ES-I3 (cell line): ENCODE results near the gene PAN3.
A peak's percentile ranks its signal among the peaks of the same experiment; 100 is the strongest.
"Not testable (repeated sequence)": the region's sequence is repeated elsewhere in the genome, so short reads cannot be mapped to it uniquely, and the experiment has no call there.

Source experiments
- H3K36me3 ChIP-seq: 2 replicates; pipeline ENCODE4 v1.6.1; 2013; ENCODE audit warnings: mild to moderate bottlenecking, low read length, control low read depth, moderate library complexity; ENCODE audit not compliant: insufficient read depth
- H3K4me1 ChIP-seq: 2 replicates; pipeline ENCODE4 v1.6.1; 2013; ENCODE audit warnings: mild to moderate bottlenecking, control low read depth, low read length; ENCODE audit not compliant: insufficient read depth
- H3K9ac ChIP-seq: 2 replicates; pipeline ENCODE4 v1.6.1; 2013; ENCODE audit warnings: low read depth, mild to moderate bottlenecking, low read length, moderate library complexity
- H3K9me3 ChIP-seq: 2 replicates; pipeline ENCODE4 v1.6.1; 2013; ENCODE audit warnings: mild to moderate bottlenecking, low read length, moderate library complexity; ENCODE audit not compliant: control insufficient read depth, insufficient read depth

The PAN3 gene

GRCh38 chr13:28120317-28120716, 18.0 kb upstream of the PAN3 start:
- Histone ChIP-seq H3K9me3 (no peaks in the 10 kb centered on the region), H3K4me1 (peaks cover 3% of the 10 kb centered on the region; the same call in 1 of the 2 replicates), H3K36me3 (no peaks in the 10 kb centered on the region), H3K9ac (no peak overlapping the region)

DNA sequence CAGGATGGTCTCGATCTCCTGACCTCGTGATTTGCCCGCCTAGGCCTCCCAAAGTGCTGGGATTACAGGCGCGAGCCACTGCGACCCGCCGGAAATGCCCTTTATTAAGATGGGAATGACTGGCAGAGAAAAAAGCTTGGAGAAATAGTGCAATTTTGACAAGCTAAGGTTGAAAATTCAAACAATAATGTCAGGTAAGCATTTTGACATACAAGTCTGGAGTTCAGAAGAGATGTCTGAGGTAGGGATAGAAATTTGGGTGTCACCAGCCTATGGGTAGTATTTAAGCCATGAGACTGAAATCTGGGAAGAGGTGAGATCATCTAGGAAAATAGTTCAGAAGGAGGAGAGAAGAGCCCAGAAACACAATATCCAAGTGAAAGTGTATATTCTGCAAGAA, 17.1 kb upstream of the PAN3 start:
- H3K9me3 ChIP-seq = no peaks in the 10 kb centered on the region
- no peak overlapping the region for H3K9ac ChIP-seq

DNA sequence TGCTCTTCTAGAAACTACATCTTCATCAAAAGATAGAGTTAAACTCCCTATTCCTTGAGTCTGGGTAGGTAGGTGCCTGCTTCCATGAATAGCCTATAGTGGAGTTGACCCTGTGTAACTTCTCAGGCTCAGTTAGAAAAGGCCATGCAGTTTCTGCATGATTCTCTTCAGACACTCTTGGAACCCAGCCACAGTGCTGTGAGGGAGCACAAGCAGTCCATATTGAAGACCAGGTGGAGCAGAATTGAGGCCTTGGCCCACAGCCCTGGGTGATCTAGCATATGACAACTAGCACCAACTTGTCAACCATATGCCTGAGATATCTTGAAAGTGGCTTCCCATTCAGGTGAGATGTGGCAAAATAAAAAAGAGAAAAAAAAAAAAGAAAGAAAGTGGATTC, 10.3 kb upstream of the PAN3 start:
- no peak overlapping the region for H3K9ac ChIP-seq

More for the DNA sequence above, 17.1 kb upstream of the PAN3 start:
- H3K36me3 ChIP-seq = no peaks in the 10 kb centered on the region
- H3K4me1 ChIP-seq = peaks cover 3% of the 10 kb centered on the region; the same call in 1 of the 2 replicates

GRCh38 chr13:28128926-28129325, 9.4 kb upstream of the PAN3 start:
- H3K36me3 ChIP-seq = no peaks in the 10 kb centered on the region
- no peaks in the 10 kb centered on the region for H3K9me3 ChIP-seq
- H3K4me1 ChIP-seq = no peaks in the 10 kb centered on the region
- H3K9ac ChIP-seq = no peak overlapping the region

More for the DNA sequence above, 10.3 kb upstream of the PAN3 start:
- no peaks in the 10 kb centered on the region for H3K36me3 ChIP-seq
- H3K9me3 ChIP-seq = no peaks in the 10 kb centered on the region
- H3K4me1 ChIP-seq = no peaks in the 10 kb centered on the region

GRCh38 chr13:28129911-28130693, 8.2 kb upstream of the PAN3 start:
- no peaks in the 10 kb centered on the region for H3K4me1 ChIP-seq
- no peak overlapping the region for H3K9ac ChIP-seq
- H3K36me3 ChIP-seq = no peaks in the 10 kb centered on the region
- no peaks in the 10 kb centered on the region for H3K9me3 ChIP-seq

DNA sequence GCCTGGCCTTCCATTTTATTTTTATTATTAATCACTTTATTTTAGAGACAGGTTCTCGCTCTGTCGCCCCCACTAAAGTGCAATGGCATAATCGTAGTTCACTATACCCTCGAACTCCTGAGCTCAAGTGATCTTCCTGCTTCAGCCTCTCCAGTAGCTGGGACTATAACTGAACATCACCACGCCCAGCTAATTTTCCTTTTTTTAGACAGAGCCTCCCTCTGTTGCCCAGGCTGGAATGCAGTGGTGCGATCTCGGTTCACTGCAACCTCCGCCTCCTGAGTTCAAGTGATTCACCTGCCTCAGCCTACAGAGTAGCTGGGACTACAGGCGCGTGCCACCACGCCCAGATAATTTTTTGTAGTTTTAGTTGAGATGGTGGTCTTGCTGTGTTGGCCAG, 6.7 kb upstream of the PAN3 start:
- Histone ChIP-seq H3K9ac (no peak overlapping the region), H3K9me3 (no peaks in the 10 kb centered on the region), H3K36me3 (no peaks in the 10 kb centered on the region), H3K4me1 (no peaks in the 10 kb centered on the region)

DNA sequence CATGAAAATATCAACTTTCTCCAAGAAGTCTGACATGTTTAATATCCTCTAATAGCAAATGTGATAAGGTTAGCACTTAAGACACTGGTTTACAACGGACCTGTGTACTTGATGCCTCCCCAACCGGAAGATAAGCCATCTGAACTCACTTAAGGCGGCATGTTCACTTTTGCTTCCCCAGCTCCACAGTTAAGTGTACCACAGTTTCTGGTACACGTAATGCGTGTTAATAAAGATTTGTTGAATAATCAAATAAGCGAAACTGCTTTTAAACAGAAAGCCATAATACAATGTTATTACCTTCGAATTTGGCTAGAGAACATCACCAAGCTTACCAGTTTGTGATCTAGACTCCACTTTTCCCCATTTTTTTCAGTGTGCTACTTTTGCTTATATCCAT, 1.4 kb upstream of the PAN3 start:
- H3K9ac ChIP-seq = peak overlapping the region; percentile 89
- no peaks in the 10 kb centered on the region for H3K36me3 ChIP-seq
- H3K9me3 ChIP-seq = no peaks in the 10 kb centered on the region
- H3K4me1 ChIP-seq = peaks cover 8% of the 10 kb centered on the region

- Histone ChIP-seq H3K9ac (peak overlapping the region; percentile 89), H3K36me3 (no peaks in the 10 kb centered on the region), H3K9me3 (no peaks in the 10 kb centered on the region), H3K4me1 (peaks cover 15% of the 10 kb centered on the region)
Observed at GRCh38 chr13:28137596-28137995, 749 bp upstream of the PAN3 start.

DNA sequence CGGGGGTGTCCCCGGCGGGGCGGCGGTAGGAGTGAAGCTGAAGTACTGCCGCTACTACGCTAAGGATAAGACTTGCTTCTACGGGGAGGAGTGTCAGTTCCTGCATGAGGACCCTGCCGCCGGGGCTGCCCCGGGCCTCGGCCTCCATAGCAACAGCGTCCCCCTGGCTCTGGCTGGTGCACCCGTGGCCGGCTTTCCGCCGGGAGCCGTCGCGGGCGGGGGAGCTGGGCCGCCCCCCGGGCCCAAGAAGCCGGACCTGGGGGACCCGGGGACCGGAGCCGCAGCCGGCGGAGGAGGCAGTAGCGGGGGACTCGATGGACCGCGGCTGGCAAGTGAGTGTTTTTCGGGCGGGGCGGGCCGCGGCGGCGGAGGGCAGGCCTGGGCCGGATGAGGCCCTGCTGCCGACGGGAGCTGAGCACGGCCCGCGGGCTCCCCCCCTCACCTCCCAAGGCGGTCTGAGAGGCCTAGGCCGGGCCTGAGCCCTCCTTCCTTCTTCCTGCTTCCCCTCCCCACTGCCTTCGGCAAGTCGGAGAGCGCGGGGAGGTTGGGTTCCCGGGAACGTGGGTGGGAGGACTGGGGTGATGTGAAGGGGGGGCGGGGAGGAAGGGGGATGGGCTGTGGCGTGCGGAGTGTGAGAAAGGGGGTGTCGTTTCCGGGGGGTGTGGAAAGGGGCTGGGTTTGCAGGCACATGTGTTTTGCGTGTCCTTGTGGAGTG, 568 bp downstream of the PAN3 start:
- Histone ChIP-seq H3K4me1 (peaks cover 21% of the 10 kb centered on the region), H3K9me3 (no peaks in the 10 kb centered on the region), H3K36me3 (no peaks in the 10 kb centered on the region), H3K9ac (peak overlapping the region; percentile 89)

DNA sequence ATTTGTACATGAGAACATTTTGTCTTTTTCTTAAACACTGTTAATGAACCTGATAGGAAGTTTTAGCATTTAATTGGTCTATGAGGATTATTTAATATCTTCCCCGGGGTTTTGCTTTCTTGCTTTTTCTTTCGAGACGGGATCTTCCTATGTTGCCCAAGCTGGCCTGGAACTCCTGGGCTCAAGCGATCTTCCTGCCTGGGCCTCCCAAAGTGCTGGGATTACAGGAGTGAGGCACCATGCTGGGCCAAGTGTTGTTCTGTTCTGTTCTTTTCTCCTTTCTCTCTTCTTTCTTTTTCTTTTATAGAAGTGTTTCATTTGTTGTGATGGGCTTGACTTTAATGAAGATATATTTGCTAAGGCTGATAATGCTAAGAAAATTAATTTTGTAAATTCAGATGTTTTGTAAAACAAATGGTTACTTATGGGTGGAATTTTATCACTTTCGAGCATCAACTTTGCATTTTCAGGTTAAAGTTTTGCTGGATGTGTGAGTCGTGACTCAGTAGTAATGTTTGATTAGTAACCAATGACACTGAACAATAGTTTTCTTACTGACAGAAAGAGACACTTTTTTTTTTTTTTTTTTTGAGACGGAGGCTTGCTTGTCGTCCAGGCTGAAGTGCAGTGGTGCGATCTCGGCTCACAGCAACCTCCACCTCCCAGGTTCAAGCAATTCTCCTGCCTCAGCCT, 2.2 kb downstream of the PAN3 start:
- no peaks in the 10 kb centered on the region for H3K9me3 ChIP-seq
- peaks cover 21% of the 10 kb centered on the region for H3K4me1 ChIP-seq
- no peaks in the 10 kb centered on the region for H3K36me3 ChIP-seq
- peak overlapping the region; percentile 89 for H3K9ac ChIP-seq

DNA sequence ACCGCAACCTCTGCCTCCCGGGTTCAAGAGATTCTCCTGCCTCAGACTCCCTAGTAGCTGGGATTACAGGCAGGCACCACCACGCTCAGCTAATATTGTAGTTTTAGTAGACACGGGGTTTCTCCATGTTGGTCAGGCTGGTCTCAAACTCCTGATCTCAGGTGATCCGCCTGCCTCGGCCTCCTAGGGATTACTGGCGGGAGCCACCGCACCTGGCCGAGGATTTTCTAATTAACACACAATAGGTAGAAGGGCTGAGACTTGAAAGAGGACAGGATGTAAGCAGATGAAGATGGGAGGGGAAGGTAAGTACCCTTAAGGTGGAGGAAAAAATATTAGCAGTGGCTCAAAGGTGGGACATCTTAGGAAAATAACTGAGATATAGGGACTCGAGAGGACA, 3.2 kb downstream of the PAN3 start:
- Histone ChIP-seq H3K4me1 (peaks cover 21% of the 10 kb centered on the region), H3K9ac (peak overlapping the region; percentile 31)
- H3K36me3 ChIP-seq, H3K9me3 ChIP-seq: not testable (repeated sequence)

DNA sequence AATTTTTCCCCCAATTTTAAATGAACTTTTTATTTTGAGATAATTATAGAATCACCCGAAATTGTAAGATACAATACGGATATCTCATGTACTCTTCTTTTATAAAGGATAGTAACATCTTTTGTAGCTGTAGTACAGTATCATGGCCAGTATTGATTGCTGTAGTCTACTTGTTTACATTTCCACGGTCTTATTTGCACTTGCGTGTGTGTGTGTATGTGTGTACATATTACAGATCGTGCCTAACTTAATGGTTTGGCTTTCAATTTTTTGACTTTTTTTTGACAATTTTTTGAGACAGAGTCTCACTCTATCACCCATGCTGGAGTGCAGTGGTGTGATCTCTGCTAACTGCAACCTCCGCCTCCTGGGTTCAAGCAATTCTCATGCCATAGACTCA, 6.7 kb downstream of the PAN3 start:
- H3K36me3 ChIP-seq = no peaks in the 10 kb centered on the region; the same call in 1 of the 2 replicates
- peaks cover 19% of the 10 kb centered on the region for H3K4me1 ChIP-seq
- H3K9ac ChIP-seq = no peak overlapping the region
- H3K9me3 ChIP-seq = no peaks in the 10 kb centered on the region

DNA sequence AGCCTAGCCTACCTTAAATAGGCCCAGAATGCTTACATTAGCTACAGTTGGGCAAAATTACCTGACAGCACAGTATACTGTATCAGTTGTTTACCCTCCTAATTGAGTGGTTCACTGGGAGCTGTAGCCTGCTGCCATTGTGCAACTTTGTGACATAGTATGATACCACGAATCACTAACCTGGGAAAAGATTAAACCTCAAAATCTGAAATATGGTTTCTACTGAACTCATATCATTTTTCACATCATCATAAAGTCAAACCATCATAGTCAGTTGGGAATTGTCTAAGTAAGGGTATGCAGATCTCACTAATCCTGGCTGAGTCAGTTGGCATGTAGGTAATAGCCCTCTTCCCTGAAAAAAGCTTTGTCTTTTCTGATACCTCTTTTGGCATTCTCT, 9.2 kb downstream of the PAN3 start:
- peaks cover 10% of the 10 kb centered on the region for H3K4me1 ChIP-seq
- H3K9me3 ChIP-seq = no peaks in the 10 kb centered on the region

DNA sequence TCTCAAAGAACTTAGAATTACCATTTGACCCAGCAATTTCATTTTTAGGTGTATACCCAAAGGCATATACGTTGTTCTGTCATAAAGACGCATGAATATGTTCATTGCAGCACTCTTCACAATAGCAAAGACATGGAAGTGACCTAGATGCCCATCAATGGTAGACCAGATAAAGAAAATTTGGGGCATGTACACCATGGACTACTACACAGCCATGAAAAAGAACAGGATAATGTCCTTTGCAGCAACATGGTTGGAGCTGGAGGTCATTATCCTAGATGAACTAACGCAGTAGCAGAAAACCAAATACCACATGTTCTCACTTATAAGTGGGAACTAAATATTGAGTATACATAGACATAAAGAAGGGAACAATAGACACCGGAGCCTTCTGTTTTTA, 20.7 kb downstream of the PAN3 start:
- Histone ChIP-seq H3K9ac (no peak overlapping the region), H3K4me1 (peaks cover 18% of the 10 kb centered on the region), H3K36me3 (no peaks in the 10 kb centered on the region), H3K9me3 (peaks cover 10% of the 10 kb centered on the region)

More for the DNA sequence above, 9.2 kb downstream of the PAN3 start:
- Histone ChIP-seq H3K9ac (no peak overlapping the region), H3K36me3 (no peaks in the 10 kb centered on the region; the same call in 1 of the 2 replicates)
